Nephron progenitor cell (in vitro differentiated cells): ENCODE measurements around the gene SDR39U1.
"Not testable (repeated sequence)": the region's sequence is repeated elsewhere in the genome, so short reads cannot be mapped to it uniquely, and the experiment has no call there.

ENCODE experiments used
- DNase-seq: peaks from one replicate; pipeline ENCODE4 v3.0.0; 2021
- H3K27ac Mint-ChIP-seq: 2 replicates; pipeline ENCODE4 v1.8.0; 2021; ENCODE audit warnings: mild to moderate bottlenecking, moderate library complexity, mixed read lengths
- H3K27me3 Mint-ChIP-seq: 2 replicates; pipeline ENCODE4 v1.8.0; 2021; ENCODE audit warnings: mild to moderate bottlenecking, low read depth, mixed read lengths; ENCODE audit not compliant: poor library complexity
- H3K36me3 Mint-ChIP-seq: 2 replicates; pipeline ENCODE4 v1.8.0; 2021; ENCODE audit warnings: low read depth, mixed read lengths
- H3K4me1 Mint-ChIP-seq: 2 replicates; pipeline ENCODE4 v1.8.0; 2021; ENCODE audit warnings: mixed read lengths
- H3K4me3 Mint-ChIP-seq: 2 replicates; pipeline ENCODE4 v1.8.0; 2021; ENCODE audit warnings: mild to moderate bottlenecking, moderate library complexity, mixed read lengths
- H3K9me3 Mint-ChIP-seq: 2 replicates; pipeline ENCODE4 v1.8.0; 2021; ENCODE audit warnings: mild to moderate bottlenecking, moderate library complexity, mixed read lengths
- CTCF ChIP-seq: fragments of 200-600 bp; sonication (generic); IDR thresholded peaks from 2 replicates; pipeline ENCODE4 v1.5.0; 2021; ENCODE audit warnings: antibody characterized with exemption

SDR39U1 gene

GRCh38 chr14:24475261-24475660, 32.7 kb upstream of the SDR39U1 start:
- H3K4me3 Mint-ChIP-seq: no peak overlapping the region
- no peak for DNase-seq
- H3K4me1 Mint-ChIP-seq: no peaks in the 10 kb centered on the region
- H3K27me3 Mint-ChIP-seq: peaks cover 5% of the 10 kb centered on the region
- H3K27ac Mint-ChIP-seq: no peak overlapping the region
- H3K9me3 Mint-ChIP-seq: peaks cover 16% of the 10 kb centered on the region
- peaks cover 33% of the 10 kb centered on the region for H3K36me3 Mint-ChIP-seq
- TF ChIP-seq CTCF: no peak

GRCh38 chr14:24473211-24473610, 30.6 kb upstream of the SDR39U1 start:
- Mint-ChIP-seq H3K4me1 (no peaks in the 10 kb centered on the region), H3K4me3 (no peak overlapping the region), H3K9me3 (peaks cover 20% of the 10 kb centered on the region), H3K27me3 (peaks cover 1% of the 10 kb centered on the region), H3K27ac (no peak overlapping the region), H3K36me3 (peaks cover 27% of the 10 kb centered on the region)
- no peak for DNase-seq
- no peak for TF ChIP-seq CTCF

- not testable (repeated sequence) for H3K27ac Mint-ChIP-seq
- H3K9me3 Mint-ChIP-seq: peaks cover 20% of the 10 kb centered on the region
Observed at GRCh38 chr14:24470450-24470849, 27.9 kb upstream of the SDR39U1 start.

GRCh38 chr14:24465805-24466204, 23.2 kb upstream of the SDR39U1 start:
- no peak for TF ChIP-seq CTCF
- DNase-seq: no peak
- Mint-ChIP-seq H3K9me3 (peaks cover 10% of the 10 kb centered on the region), H3K27ac (no peak overlapping the region), H3K27me3 (peaks cover 2% of the 10 kb centered on the region), H3K4me3 (no peak overlapping the region), H3K4me1 (no peaks in the 10 kb centered on the region), H3K36me3 (peaks cover 18% of the 10 kb centered on the region)

More at GRCh38 chr14:24470450-24470849, 27.9 kb upstream of the SDR39U1 start:
- not testable (repeated sequence) for H3K27me3 Mint-ChIP-seq, DNase-seq, H3K4me1 Mint-ChIP-seq, H3K4me3 Mint-ChIP-seq
- peaks cover 27% of the 10 kb centered on the region for H3K36me3 Mint-ChIP-seq

GRCh38 chr14:24465368-24465767, 22.8 kb upstream of the SDR39U1 start:
- Mint-ChIP-seq H3K36me3 (peaks cover 18% of the 10 kb centered on the region), H3K4me1 (no peaks in the 10 kb centered on the region)

GRCh38 chr14:24463884-24464785, 21.6 kb upstream of the SDR39U1 start:
- peaks cover 22% of the 10 kb centered on the region for H3K36me3 Mint-ChIP-seq
- H3K9me3 Mint-ChIP-seq: no peaks in the 10 kb centered on the region
- no peak overlapping the region for H3K4me3 Mint-ChIP-seq
- H3K4me1 Mint-ChIP-seq: no peaks in the 10 kb centered on the region
- TF ChIP-seq CTCF: no peak
- no peak overlapping the region for H3K27ac Mint-ChIP-seq
- no peak for DNase-seq
- peaks cover 2% of the 10 kb centered on the region for H3K27me3 Mint-ChIP-seq

More at GRCh38 chr14:24465368-24465767, 22.8 kb upstream of the SDR39U1 start:
- Mint-ChIP-seq H3K9me3 (peaks cover 5% of the 10 kb centered on the region), H3K27ac (no peak overlapping the region), H3K27me3 (peaks cover 2% of the 10 kb centered on the region), H3K4me3 (no peak overlapping the region)
- DNase-seq: no peak
- TF ChIP-seq CTCF: no peak
